ENCODE measurements around the gene EXOC7. TPM values are rescaled to one million over a fixed set of nuclear protein-coding genes. Genes with fewer than 3 reads are reported as not detected.
A peak's percentile ranks its signal among the peaks of the same experiment; 100 is the strongest.

Gene EXOC7
- total RNA-seq, 3 donors from 2014 or later (not counting 1 experiment from before 2014, with no cell fraction given) = 130 to 149 (median 142) TPM

GRCh38 chr17:76076765-76077583 lies 26.6 kb downstream of the EXOC7 start:
- no peaks in the 10 kb centered on the region for H3K36me3 ChIP-seq (ENCODE audit: control insufficient read depth, insufficient read depth, low read length)
- Mint-ChIP-seq H3K9me3 (no peaks in the 10 kb centered on the region), H3K27ac (peak overlapping the region in 1 of 2 donors; percentile 33), H3K27me3 (ENCODE audit: low read depth in 2 of 2) (peaks cover 32 to 38% of the 10 kb centered on the region in 2 donors), H3K4me1 (peaks cover 11 to 26% of the 10 kb centered on the region in 2 donors), H3K36me3 (no peaks in the 10 kb centered on the region), H3K4me3 (peak overlapping the region; percentile 75)
- no peaks in the 10 kb centered on the region for H3K9me3 ChIP-seq (ENCODE audit: control insufficient read depth, insufficient read depth, low read length)
- TF ChIP-seq, protein P1, sequence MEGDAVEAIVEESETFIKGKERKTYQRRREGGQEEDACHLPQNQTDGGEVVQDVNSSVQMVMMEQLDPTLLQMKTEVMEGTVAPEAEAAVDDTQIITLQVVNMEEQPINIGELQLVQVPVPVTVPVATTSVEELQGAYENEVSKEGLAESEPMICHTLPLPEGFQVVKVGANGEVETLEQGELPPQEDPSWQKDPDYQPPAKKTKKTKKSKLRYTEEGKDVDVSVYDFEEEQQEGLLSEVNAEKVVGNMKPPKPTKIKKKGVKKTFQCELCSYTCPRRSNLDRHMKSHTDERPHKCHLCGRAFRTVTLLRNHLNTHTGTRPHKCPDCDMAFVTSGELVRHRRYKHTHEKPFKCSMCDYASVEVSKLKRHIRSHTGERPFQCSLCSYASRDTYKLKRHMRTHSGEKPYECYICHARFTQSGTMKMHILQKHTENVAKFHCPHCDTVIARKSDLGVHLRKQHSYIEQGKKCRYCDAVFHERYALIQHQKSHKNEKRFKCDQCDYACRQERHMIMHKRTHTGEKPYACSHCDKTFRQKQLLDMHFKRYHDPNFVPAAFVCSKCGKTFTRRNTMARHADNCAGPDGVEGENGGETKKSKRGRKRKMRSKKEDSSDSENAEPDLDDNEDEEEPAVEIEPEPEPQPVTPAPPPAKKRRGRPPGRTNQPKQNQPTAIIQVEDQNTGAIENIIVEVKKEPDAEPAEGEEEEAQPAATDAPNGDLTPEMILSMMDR (IDR thresholded peaks at IDR 0.05) = no peak
- DNase-seq (peak in 1 of 2 donors; percentile 80), ATAC-seq (peak; percentile 7 to 43 (median 14))
- intact Hi-C loops (cut with micrococcal nuclease) = no loop called here
- H3K4me1 ChIP-seq (ENCODE audit: control insufficient read depth, insufficient read depth, low read length) = peaks cover 41% of the 10 kb centered on the region
- no peak overlapping the region for H3K4me3 ChIP-seq (ENCODE audit: low read length)
- no peak overlapping the region for H3K27ac ChIP-seq (ENCODE audit: low read length)
- WGBS (ENCODE audit: insufficient coverage) = 7% methylated on average over 82 of the region's 82 CpGs
- peaks cover 37% of the 10 kb centered on the region for H3K27me3 ChIP-seq (ENCODE audit: control insufficient read depth, insufficient read depth, low read length)

- Mint-ChIP-seq H3K4me3 (peak overlapping the region; percentile 75), H3K36me3 (no peaks in the 10 kb centered on the region), H3K27me3 (ENCODE audit: low read depth in 2 of 2) (peaks cover 32 to 38% of the 10 kb centered on the region in 2 donors), H3K4me1 (peaks cover 18 to 28% of the 10 kb centered on the region in 2 donors), H3K27ac (peak overlapping the region in 1 of 2 donors; percentile 33), H3K9me3 (no peaks in the 10 kb centered on the region)
- Histone ChIP-seq H3K4me3 (ENCODE audit: low read length) (no peak overlapping the region), H3K27me3 (ENCODE audit: control insufficient read depth, insufficient read depth, low read length) (peaks cover 37% of the 10 kb centered on the region), H3K36me3 (ENCODE audit: control insufficient read depth, insufficient read depth, low read length) (no peaks in the 10 kb centered on the region), H3K27ac (ENCODE audit: low read length) (no peak overlapping the region), H3K9me3 (ENCODE audit: control insufficient read depth, insufficient read depth, low read length) (no peaks in the 10 kb centered on the region), H3K4me1 (ENCODE audit: control insufficient read depth, insufficient read depth, low read length) (peaks cover 44% of the 10 kb centered on the region)
- intact Hi-C loops (cut with micrococcal nuclease) = no loop called here
- WGBS (ENCODE audit: insufficient coverage) = 7% methylated on average over 41 of the region's 41 CpGs
- TF ChIP-seq, protein P1 (IDR thresholded peaks at IDR 0.05) = no peak
- DNase-seq (no peak), ATAC-seq (no peak)
Observed at GRCh38 chr17:76076146-76076764, 27.3 kb downstream of the EXOC7 start.

GRCh38 chr17:76075364-76076145 lies 28.0 kb downstream of the EXOC7 start:
- no peaks in the 10 kb centered on the region for H3K9me3 Mint-ChIP-seq
- peaks cover 19 to 34% of the 10 kb centered on the region in 2 donors for H3K4me1 Mint-ChIP-seq
- TF ChIP-seq, protein P1 (IDR thresholded peaks at IDR 0.05) = no peak
- peaks cover 37% of the 10 kb centered on the region for H3K27me3 ChIP-seq (ENCODE audit: control insufficient read depth, insufficient read depth, low read length)
- no peak overlapping the region for H3K4me3 ChIP-seq (ENCODE audit: low read length)
- H3K9me3 ChIP-seq (ENCODE audit: control insufficient read depth, insufficient read depth, low read length) = no peaks in the 10 kb centered on the region
- DNase-seq = peak in 1 of 2 donors; percentile 47
- H3K36me3 ChIP-seq (ENCODE audit: control insufficient read depth, insufficient read depth, low read length) = no peaks in the 10 kb centered on the region
- peaks cover 44% of the 10 kb centered on the region for H3K4me1 ChIP-seq (ENCODE audit: control insufficient read depth, insufficient read depth, low read length)
- intact Hi-C loops (cut with micrococcal nuclease) = no loop called here
- peaks cover 32 to 38% of the 10 kb centered on the region in 2 donors for H3K27me3 Mint-ChIP-seq (ENCODE audit: low read depth in 2 of 2)
- no peak overlapping the region for H3K27ac Mint-ChIP-seq
- H3K4me3 Mint-ChIP-seq = no peak overlapping the region
- ATAC-seq = no peak
- no peaks in the 10 kb centered on the region for H3K36me3 Mint-ChIP-seq
- H3K27ac ChIP-seq (ENCODE audit: low read length) = no peak overlapping the region
- WGBS (ENCODE audit: insufficient coverage) = 12% methylated on average over 48 of the region's 48 CpGs

Data from natural killer cell (primary cell).